ENCODE measurements around the gene DHH.
"Not testable (repeated sequence)": the region's sequence is repeated elsewhere in the genome, so short reads cannot be mapped to it uniquely, and the experiment has no call there.

The DHH gene

GRCh38 chr12:49094160-49094974 is at the start of gene DHH:
Gene DHH, minus strand, starts transcription at chr12:49094801. Its CDS starts 289 bp downstream, at chr12:49094512.
- no peak for DNase-seq
- H3K4me3 Mint-ChIP-seq, result peak within 1 kb of the TSS; percentile 57 to 60
- no peaks in the 10 kb centered on the region for H3K9me3 Mint-ChIP-seq
- H3K4me1 Mint-ChIP-seq, result peaks cover 48% of the 10 kb centered on the region
- H3K27ac Mint-ChIP-seq, result no peak within 1 kb of the TSS
- ATAC-seq, result peak; percentile 12
- peaks cover 64% of the 10 kb centered on the region for H3K27me3 Mint-ChIP-seq

GRCh38 chr12:49144384-49144783 is 49.8 kb upstream of the DHH start:
- Mint-ChIP-seq H3K27me3 (no peaks in the 10 kb centered on the region), H3K9me3 (no peaks in the 10 kb centered on the region), H3K4me3 (no peak overlapping the region), H3K4me1 (no peaks in the 10 kb centered on the region), H3K27ac (no peak overlapping the region)
- DNase-seq (no peak), ATAC-seq (no peak)

- Mint-ChIP-seq H3K27me3 (no peaks in the 10 kb centered on the region), H3K9me3 (no peaks in the 10 kb centered on the region), H3K4me1 (peaks cover 8% of the 10 kb centered on the region), H3K4me3 (no peak overlapping the region), H3K27ac (peak overlapping the region in 1 of 2 donors; percentile 62)
- DNase-seq (no peak), ATAC-seq (no peak)
Observed at GRCh38 chr12:49138999-49139398, 44.4 kb upstream of the DHH start.

GRCh38 chr12:49138587-49138986 is 44.0 kb upstream of the DHH start:
- DNase-seq (no peak), ATAC-seq (no peak)
- no peaks in the 10 kb centered on the region for H3K9me3 Mint-ChIP-seq
- H3K27ac Mint-ChIP-seq, result peak overlapping the region in 1 of 2 donors; percentile 88
- peaks cover 12% of the 10 kb centered on the region for H3K4me1 Mint-ChIP-seq
- no peak overlapping the region for H3K4me3 Mint-ChIP-seq
- H3K27me3 Mint-ChIP-seq, result no peaks in the 10 kb centered on the region

GRCh38 chr12:49137476-49137875 is 42.9 kb upstream of the DHH start:
- no peaks in the 10 kb centered on the region for H3K9me3 Mint-ChIP-seq
- H3K27me3 Mint-ChIP-seq, result no peaks in the 10 kb centered on the region
- no peak overlapping the region for H3K4me3 Mint-ChIP-seq
- peaks cover 23% of the 10 kb centered on the region for H3K4me1 Mint-ChIP-seq
- ATAC-seq (no peak), DNase-seq (no peak)
- H3K27ac Mint-ChIP-seq, result no peak overlapping the region

GRCh38 chr12:49136997-49137396 is 42.4 kb upstream of the DHH start:
- DNase-seq, H3K4me3 Mint-ChIP-seq, ATAC-seq, H3K27me3 Mint-ChIP-seq, H3K9me3 Mint-ChIP-seq, H3K27ac Mint-ChIP-seq: not testable (repeated sequence)
- peaks cover 28% of the 10 kb centered on the region for H3K4me1 Mint-ChIP-seq

GRCh38 chr12:49133590-49133989 is 39.0 kb upstream of the DHH start:
- no peak for DNase-seq
- no peak for ATAC-seq
- Mint-ChIP-seq H3K4me3 (peak overlapping the region; percentile 18 to 88), H3K27me3 (no peaks in the 10 kb centered on the region), H3K4me1 (peaks cover 55% of the 10 kb centered on the region), H3K27ac (no peak overlapping the region), H3K9me3 (no peaks in the 10 kb centered on the region)

- DNase-seq, result no peak
- no peaks in the 10 kb centered on the region for H3K27me3 Mint-ChIP-seq
- no peak overlapping the region for H3K27ac Mint-ChIP-seq
- H3K4me3 Mint-ChIP-seq, result peak overlapping the region; percentile 39 to 88
- peaks cover 57% of the 10 kb centered on the region for H3K4me1 Mint-ChIP-seq
- no peaks in the 10 kb centered on the region for H3K9me3 Mint-ChIP-seq
- no peak for ATAC-seq
Observed at GRCh38 chr12:49133014-49133413, 38.4 kb upstream of the DHH start.

GRCh38 chr12:49131894-49132461 is 37.4 kb upstream of the DHH start:
- Mint-ChIP-seq H3K4me1 (peaks cover 67% of the 10 kb centered on the region), H3K9me3 (no peaks in the 10 kb centered on the region), H3K4me3 (peak overlapping the region; percentile 84 to 88), H3K27me3 (no peaks in the 10 kb centered on the region), H3K27ac (peak overlapping the region; percentile 89 to 94)
- DNase-seq (no peak), ATAC-seq (peak; percentile 0)

- DNase-seq, result peak; percentile 92 to 93
Observed at GRCh38 chr12:49131051-49131893, 36.7 kb upstream of the DHH start, which contains the start of gene TUBA1B. Gene TUBA1B, minus strand, starts transcription at chr12:49131395. Its CDS starts 95 bp downstream, at chr12:49131300.

GRCh38 chr12:49130151-49131050 is 35.8 kb upstream of the DHH start:
- Mint-ChIP-seq H3K4me3 (peak overlapping the region; percentile 96 to 97), H3K4me1 (peaks cover 70% of the 10 kb centered on the region), H3K27ac (peak overlapping the region; percentile 98 to 100)

More at GRCh38 chr12:49131051-49131893, 36.7 kb upstream of the DHH start, which contains the start of gene TUBA1B:
- Mint-ChIP-seq H3K27me3 (no peaks in the 10 kb centered on the region), H3K4me3 (peak within 1 kb of the TSS; percentile 96 to 97), H3K4me1 (peaks cover 70% of the 10 kb centered on the region), H3K9me3 (no peaks in the 10 kb centered on the region), H3K27ac (peak within 1 kb of the TSS; percentile 98 to 100)
- ATAC-seq, result peak; percentile 83

GRCh38 chr12:49129332-49130150 is 34.9 kb upstream of the DHH start:
- H3K9me3 Mint-ChIP-seq, result no peaks in the 10 kb centered on the region
- DNase-seq (no peak), ATAC-seq (no peak)
- H3K27me3 Mint-ChIP-seq, result no peaks in the 10 kb centered on the region
- peak overlapping the region; percentile 98 to 100 for H3K27ac Mint-ChIP-seq
- peaks cover 70% of the 10 kb centered on the region for H3K4me1 Mint-ChIP-seq
- H3K4me3 Mint-ChIP-seq, result peak overlapping the region; percentile 96 to 97

More at GRCh38 chr12:49130151-49131050, 35.8 kb upstream of the DHH start:
- no peaks in the 10 kb centered on the region for H3K27me3 Mint-ChIP-seq
- DNase-seq, result peak; percentile 93 to 96
- H3K9me3 Mint-ChIP-seq, result no peaks in the 10 kb centered on the region
- peak; percentile 78 for ATAC-seq

- H3K4me1 Mint-ChIP-seq, result peaks cover 58% of the 10 kb centered on the region
- peak overlapping the region in 1 of 2 donors; percentile 9 for H3K4me3 Mint-ChIP-seq
- not testable (repeated sequence) for ATAC-seq
Observed at GRCh38 chr12:49127971-49128370, 33.4 kb upstream of the DHH start.

More at GRCh38 chr12:49127971-49128370, 33.4 kb upstream of the DHH start:
- DNase-seq, H3K27ac Mint-ChIP-seq, H3K27me3 Mint-ChIP-seq, H3K9me3 Mint-ChIP-seq: not testable (repeated sequence)

All from stimulated activated naive CD8-positive, alpha-beta T cell treated with anti-CD3 and anti-CD28 coated beads, Interleukin-15, amount 100 ng/mL, for 72 hours (primary cell).